Dendritic cell treated with granulocyte-macrophage colony-stimulating factor and Interleukin-4, amounts not matched to agents 40 ng/mL and 50 ng/mL, for 4 days (primary cell): Measurements from ENCODE around the gene COBL.

Source experiments
- H3K27ac Mint-ChIP-seq: one replicate; pipeline ENCODE4 v1.8.0; 2022; ENCODE audit warnings: mild to moderate bottlenecking, mixed read lengths
- H3K27me3 Mint-ChIP-seq: one replicate; pipeline ENCODE4 v1.8.0; 2022; ENCODE audit warnings: mild to moderate bottlenecking, mixed read lengths
- H3K36me3 Mint-ChIP-seq: one replicate; pipeline ENCODE4 v1.8.0; 2022; ENCODE audit warnings: low read depth, mixed read lengths
- H3K4me1 Mint-ChIP-seq: one replicate; pipeline ENCODE4 v1.8.0; 2022; ENCODE audit warnings: low read depth, mixed read lengths
- H3K4me3 Mint-ChIP-seq: one replicate; pipeline ENCODE4 v1.8.0; 2022; ENCODE audit warnings: mild to moderate bottlenecking, moderate library complexity, mixed read lengths
- H3K9me3 Mint-ChIP-seq: one replicate; pipeline ENCODE4 v1.8.0; 2022; ENCODE audit warnings: mixed read lengths
- intact Hi-C: fragments of 100-400 bp; cut with micrococcal nuclease; formaldehyde crosslinking; loops from one replicate; pipeline ENCODE4 v1.15.0; 2022

The COBL gene

GRCh38 chr7:50974240-50974639 lies 342.4 kb downstream of the COBL start:
- no peak overlapping the region for H3K4me3 Mint-ChIP-seq
- H3K27ac Mint-ChIP-seq = no peak overlapping the region
- intact Hi-C loops = no loop called here
- H3K9me3 Mint-ChIP-seq = peaks cover 14% of the 10 kb centered on the region
- H3K36me3 Mint-ChIP-seq = no peaks in the 10 kb centered on the region
- no peaks in the 10 kb centered on the region for H3K27me3 Mint-ChIP-seq
- no peaks in the 10 kb centered on the region for H3K4me1 Mint-ChIP-seq

GRCh38 chr7:50973814-50974213 lies 342.8 kb downstream of the COBL start:
- Mint-ChIP-seq H3K27ac (no peak overlapping the region), H3K4me1 (no peaks in the 10 kb centered on the region), H3K27me3 (no peaks in the 10 kb centered on the region), H3K36me3 (no peaks in the 10 kb centered on the region), H3K4me3 (no peak overlapping the region), H3K9me3 (peaks cover 10% of the 10 kb centered on the region)
- intact Hi-C loops = no loop called here

GRCh38 chr7:50970092-50970491 lies 346.5 kb downstream of the COBL start:
- Mint-ChIP-seq H3K4me3 (no peak overlapping the region), H3K27ac (no peak overlapping the region), H3K4me1 (no peaks in the 10 kb centered on the region), H3K27me3 (no peaks in the 10 kb centered on the region), H3K36me3 (no peaks in the 10 kb centered on the region), H3K9me3 (peaks cover 14% of the 10 kb centered on the region)
- intact Hi-C loops = no loop called here
